ENCODE measurements around the gene ELAVL2. TPM values are rescaled to one million over a fixed set of nuclear protein-coding genes. Genes with fewer than 3 reads are reported as not detected.

ELAVL2 gene
- total RNA-seq, 4 donors from 2014 or later, result 0.13 to 0.62 (median 0.25) TPM; not detected in 1

- no peak overlapping the region for H3K27ac ChIP-seq
- H3K4me1 ChIP-seq, result peaks cover 0 to 13% (median 4%) of the 10 kb centered on the region in 3 donors
- no peak overlapping the region for H3K4me3 ChIP-seq
- no peak for ATAC-seq
- H3K9me3 ChIP-seq, result no peaks in the 10 kb centered on the region
- H3K36me3 ChIP-seq, result no peaks in the 10 kb centered on the region
- TF ChIP-seq EP300 (IDR thresholded peaks at IDR 0.05) (no peak), CTCF (IDR thresholded peaks at IDR 0.05) (no peak), POLR2AphosphoS5 (IDR thresholded peaks at IDR 0.05) (no peak), POLR2A (IDR thresholded peaks at IDR 0.05) (no peak)
- WGBS, 2 donors (ENCODE audit: low coverage in 1 of 2), result 16 to 32% methylated on average over 2 of the region's 2 CpGs
- no peaks in the 10 kb centered on the region for H3K27me3 ChIP-seq
These were observed 46.8 kb downstream of the ELAVL2 start for GRCh38 chr9:23779220-23779619.

GRCh38 chr9:23777328-23777727, 48.7 kb downstream of the ELAVL2 start:
- Histone ChIP-seq H3K36me3 (no peaks in the 10 kb centered on the region), H3K9me3 (no peaks in the 10 kb centered on the region), H3K4me1 (peaks cover 0 to 13% (median 4%) of the 10 kb centered on the region in 3 donors), H3K4me3 (no peak overlapping the region), H3K27me3 (no peaks in the 10 kb centered on the region), H3K27ac (no peak overlapping the region)
- 83 to 88% methylated on average over 3 to 5 of the region's 5 CpGs for WGBS, 2 donors (ENCODE audit: low coverage in 1 of 2)
- TF ChIP-seq POLR2AphosphoS5 (IDR thresholded peaks at IDR 0.05) (no peak), CTCF (IDR thresholded peaks at IDR 0.05) (no peak), EP300 (IDR thresholded peaks at IDR 0.05) (no peak), POLR2A (IDR thresholded peaks at IDR 0.05) (no peak)
- no peak for ATAC-seq

GRCh38 chr9:23775549-23775948, 50.5 kb downstream of the ELAVL2 start:
- no peak overlapping the region for H3K4me3 ChIP-seq
- no peaks in the 10 kb centered on the region for H3K9me3 ChIP-seq
- no peaks in the 10 kb centered on the region for H3K36me3 ChIP-seq
- TF ChIP-seq POLR2AphosphoS5 (IDR thresholded peaks at IDR 0.05), result no peak
- TF ChIP-seq EP300 (IDR thresholded peaks at IDR 0.05), result no peak
- no peak for TF ChIP-seq CTCF (IDR thresholded peaks at IDR 0.05)
- no peak for TF ChIP-seq POLR2A (IDR thresholded peaks at IDR 0.05)
- no peaks in the 10 kb centered on the region for H3K27me3 ChIP-seq
- H3K27ac ChIP-seq, result no peak overlapping the region
- WGBS, 2 donors (ENCODE audit: low coverage in 1 of 2), result 85% methylated on average over 3 to 6 of the region's 6 CpGs
- peaks cover 0 to 13% (median 4%) of the 10 kb centered on the region in 3 donors for H3K4me1 ChIP-seq
- no peak for ATAC-seq

GRCh38 chr9:23774266-23774665, 51.8 kb downstream of the ELAVL2 start:
- no peak for ATAC-seq
- Histone ChIP-seq H3K4me3 (no peak overlapping the region), H3K4me1 (peaks cover 0 to 9% (median 2%) of the 10 kb centered on the region in 3 donors), H3K9me3 (no peaks in the 10 kb centered on the region), H3K27me3 (no peaks in the 10 kb centered on the region), H3K36me3 (no peaks in the 10 kb centered on the region), H3K27ac (no peak overlapping the region)
- no peak for TF ChIP-seq POLR2A (IDR thresholded peaks at IDR 0.05)
- 17 to 67% methylated on average over 2 of the region's 2 CpGs for WGBS, 2 donors (ENCODE audit: low coverage in 1 of 2)

GRCh38 chr9:23772385-23772783, 53.7 kb downstream of the ELAVL2 start:
- Histone ChIP-seq H3K4me3 (no peak overlapping the region), H3K36me3 (no peaks in the 10 kb centered on the region), H3K9me3 (no peaks in the 10 kb centered on the region), H3K27ac (no peak overlapping the region), H3K4me1 (no peaks in the 10 kb centered on the region), H3K27me3 (no peaks in the 10 kb centered on the region)
- TF ChIP-seq POLR2A (IDR thresholded peaks at IDR 0.05) (no peak), CTCF (IDR thresholded peaks at IDR 0.05) (no peak), POLR2AphosphoS5 (IDR thresholded peaks at IDR 0.05) (no peak), EP300 (IDR thresholded peaks at IDR 0.05) (no peak)
- no peak for ATAC-seq
